ENCODE results near the gene DUSP8. TPM values are rescaled to one million over a fixed set of nuclear protein-coding genes. Genes with fewer than 3 reads are reported as not detected.
"Not testable (repeated sequence)": the region's sequence is repeated elsewhere in the genome, so short reads cannot be mapped to it uniquely, and the experiment has no call there.

The DUSP8 gene
- total RNA-seq, 2 experiments from 2014 or later, result 83.9 to 91.2 TPM

GRCh38 chr11:1608363-1608762, 36.3 kb upstream of the DUSP8 start, which contains the start of gene KRTAP5-3:
Gene KRTAP5-3, minus strand, starts transcription at chr11:1608463. Its CDS starts 78 bp downstream, at chr11:1608385.
- Histone ChIP-seq H3K27me3 (ENCODE audit: control insufficient read depth in 1 of 2, insufficient read depth in 2 of 2, low read length in 2 of 2) (peaks cover 0 to 3% of the 10 kb centered on the region in 2 experiments), H3K4me1 (ENCODE audit: insufficient read depth, low read length) (peaks cover 15% of the 10 kb centered on the region), H3K36me3 (ENCODE audit: insufficient read depth, low read length) (no peaks in the 10 kb centered on the region), H3K4me3 (ENCODE audit: low read length) (no peak within 1 kb of the TSS), H3K9me3 (ENCODE audit: control insufficient read depth in 1 of 2, insufficient read depth in 1 of 2, low read length in 2 of 2) (peaks cover 0 to 5% of the 10 kb centered on the region in 2 experiments), H3K27ac (ENCODE audit: low read depth in 1 of 2, low read length in 2 of 2) (no peak within 1 kb of the TSS)
- peaks cover 8% of the 10 kb centered on the region for H3K4me1 Mint-ChIP-seq (ENCODE audit: low read depth)
- intact Hi-C loops (cut with DNase I, micrococcal nuclease), result no loop called here
- ChIA-PET CTCF (no interaction called here), POLR2A (no interaction called here)
- peaks cover 32% of the 10 kb centered on the region for H3K27me3 Mint-ChIP-seq
- TF ChIP-seq, protein P1, sequence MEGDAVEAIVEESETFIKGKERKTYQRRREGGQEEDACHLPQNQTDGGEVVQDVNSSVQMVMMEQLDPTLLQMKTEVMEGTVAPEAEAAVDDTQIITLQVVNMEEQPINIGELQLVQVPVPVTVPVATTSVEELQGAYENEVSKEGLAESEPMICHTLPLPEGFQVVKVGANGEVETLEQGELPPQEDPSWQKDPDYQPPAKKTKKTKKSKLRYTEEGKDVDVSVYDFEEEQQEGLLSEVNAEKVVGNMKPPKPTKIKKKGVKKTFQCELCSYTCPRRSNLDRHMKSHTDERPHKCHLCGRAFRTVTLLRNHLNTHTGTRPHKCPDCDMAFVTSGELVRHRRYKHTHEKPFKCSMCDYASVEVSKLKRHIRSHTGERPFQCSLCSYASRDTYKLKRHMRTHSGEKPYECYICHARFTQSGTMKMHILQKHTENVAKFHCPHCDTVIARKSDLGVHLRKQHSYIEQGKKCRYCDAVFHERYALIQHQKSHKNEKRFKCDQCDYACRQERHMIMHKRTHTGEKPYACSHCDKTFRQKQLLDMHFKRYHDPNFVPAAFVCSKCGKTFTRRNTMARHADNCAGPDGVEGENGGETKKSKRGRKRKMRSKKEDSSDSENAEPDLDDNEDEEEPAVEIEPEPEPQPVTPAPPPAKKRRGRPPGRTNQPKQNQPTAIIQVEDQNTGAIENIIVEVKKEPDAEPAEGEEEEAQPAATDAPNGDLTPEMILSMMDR (IDR thresholded peaks at IDR 0.05), result no peak
- no peak for ATAC-seq (ENCODE audit: poor library complexity)
- no peaks in the 10 kb centered on the region for H3K36me3 Mint-ChIP-seq (ENCODE audit: low read depth)
- no peak within 1 kb of the TSS for H3K27ac Mint-ChIP-seq
- no peak within 1 kb of the TSS for H3K4me3 Mint-ChIP-seq
- H3K9me3 Mint-ChIP-seq, result no peaks in the 10 kb centered on the region
- no peak for DNase-seq

GRCh38 chr11:1607901-1608300, 35.8 kb upstream of the DUSP8 start:
- H3K27ac Mint-ChIP-seq; ATAC-seq (ENCODE audit: poor library complexity); H3K36me3 ChIP-seq (ENCODE audit: insufficient read depth, low read length); H3K27me3 ChIP-seq (ENCODE audit: control insufficient read depth in 1 of 2, insufficient read depth in 2 of 2, low read length in 2 of 2); H3K9me3 ChIP-seq (ENCODE audit: control insufficient read depth in 1 of 2, insufficient read depth in 1 of 2, low read length in 2 of 2); CTCF ChIA-PET; intact Hi-C loops (cut with DNase I, micrococcal nuclease); H3K9me3 Mint-ChIP-seq; H3K4me3 ChIP-seq (ENCODE audit: low read length); DNase-seq; POLR2A ChIA-PET; H3K4me1 Mint-ChIP-seq (ENCODE audit: low read depth); H3K27ac ChIP-seq (ENCODE audit: low read depth in 1 of 2, low read length in 2 of 2); H3K36me3 Mint-ChIP-seq (ENCODE audit: low read depth); H3K4me3 Mint-ChIP-seq: not testable (repeated sequence)
- H3K27me3 Mint-ChIP-seq, result peaks cover 33% of the 10 kb centered on the region
- peaks cover 15% of the 10 kb centered on the region for H3K4me1 ChIP-seq (ENCODE audit: insufficient read depth, low read length)

GRCh38 chr11:1607156-1607845, 35.2 kb upstream of the DUSP8 start:
- H3K27ac ChIP-seq (ENCODE audit: low read depth in 1 of 2, low read length in 2 of 2); H3K4me1 Mint-ChIP-seq (ENCODE audit: low read depth); H3K9me3 Mint-ChIP-seq; DNase-seq; H3K4me3 ChIP-seq (ENCODE audit: low read length); ATAC-seq (ENCODE audit: poor library complexity); H3K36me3 Mint-ChIP-seq (ENCODE audit: low read depth); H3K27me3 ChIP-seq (ENCODE audit: control insufficient read depth in 1 of 2, insufficient read depth in 2 of 2, low read length in 2 of 2); POLR2A ChIA-PET; H3K4me3 Mint-ChIP-seq; CTCF ChIA-PET; intact Hi-C loops (cut with DNase I, micrococcal nuclease); H3K36me3 ChIP-seq (ENCODE audit: insufficient read depth, low read length); H3K9me3 ChIP-seq (ENCODE audit: control insufficient read depth in 1 of 2, insufficient read depth in 1 of 2, low read length in 2 of 2); H3K27ac Mint-ChIP-seq: not testable (repeated sequence)
- peaks cover 15% of the 10 kb centered on the region for H3K4me1 ChIP-seq (ENCODE audit: insufficient read depth, low read length)
- H3K27me3 Mint-ChIP-seq, result peaks cover 33% of the 10 kb centered on the region

DNA sequence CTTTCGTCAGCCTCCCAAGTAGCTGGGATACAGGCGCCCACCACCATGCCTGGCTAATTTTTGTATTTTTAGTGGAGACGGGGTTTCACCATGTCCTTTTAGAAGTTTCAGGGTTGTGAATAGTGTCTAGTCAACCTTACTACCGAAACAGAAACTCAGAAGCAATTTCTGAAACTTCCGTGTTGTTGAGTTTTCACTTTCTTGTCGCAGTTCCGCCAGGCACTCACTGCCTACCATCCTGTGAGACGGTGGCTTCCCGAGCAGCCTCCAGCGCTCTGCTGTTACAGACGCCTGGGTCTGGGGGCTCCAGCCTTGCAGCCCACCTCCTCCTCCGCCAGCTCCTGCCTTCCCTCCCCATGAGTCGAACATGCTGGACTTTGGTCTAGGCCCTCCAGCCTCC, 33.9 kb upstream of the DUSP8 start:
- H3K9me3 ChIP-seq (ENCODE audit: control insufficient read depth in 1 of 2, insufficient read depth in 1 of 2, low read length in 2 of 2); H3K36me3 Mint-ChIP-seq (ENCODE audit: low read depth); H3K9me3 Mint-ChIP-seq; H3K36me3 ChIP-seq (ENCODE audit: insufficient read depth, low read length); CTCF ChIA-PET; intact Hi-C loops (cut with DNase I, micrococcal nuclease); POLR2A ChIA-PET; H3K27ac ChIP-seq (ENCODE audit: low read depth in 1 of 2, low read length in 2 of 2); H3K27me3 ChIP-seq (ENCODE audit: control insufficient read depth in 1 of 2, insufficient read depth in 2 of 2, low read length in 2 of 2); H3K4me3 ChIP-seq (ENCODE audit: low read length); H3K4me1 Mint-ChIP-seq (ENCODE audit: low read depth): not testable (repeated sequence)
- DNase-seq (peak in 4 of 14 experiments; percentile 15 to 65 (median 42)), ATAC-seq (ENCODE audit: poor library complexity) (peak; percentile 54)
- H3K4me1 ChIP-seq (ENCODE audit: insufficient read depth, low read length), result peaks cover 15% of the 10 kb centered on the region
- peaks cover 40% of the 10 kb centered on the region for H3K27me3 Mint-ChIP-seq
- H3K4me3 Mint-ChIP-seq, result peak overlapping the region; percentile 58
- peak overlapping the region; percentile 15 for H3K27ac Mint-ChIP-seq
